HepG2 (cell line): Measurements from ENCODE around the gene FUT3. TPM values are rescaled to one million over a fixed set of nuclear protein-coding genes. Genes with fewer than 3 reads are reported as not detected.
A peak's percentile ranks its signal among the peaks of the same experiment; 100 is the strongest.

Experiments
- BRD4 ChIP-seq: sonication (generic); formaldehyde crosslinking; IDR thresholded peaks from 2 replicates; pipeline ENCODE4 v1.4.0; 2020; ENCODE audit warnings: missing genetic modification reagents
- CAMTA2 ChIP-seq: sonication (generic); formaldehyde crosslinking; IDR thresholded peaks from 2 replicates; pipeline ENCODE4 v1.4.0; 2020; ENCODE audit warnings: mild to moderate bottlenecking, missing genetic modification reagents, borderline replicate concordance
- DPF2 ChIP-seq: sonication (generic); formaldehyde crosslinking; IDR thresholded peaks from 2 replicates; pipeline ENCODE4 v1.4.0; 2020; ENCODE audit warnings: mild to moderate bottlenecking, low read depth, missing genetic modification reagents, borderline replicate concordance
- FOXM1 ChIP-seq: sonication (generic); formaldehyde crosslinking; IDR thresholded peaks from 2 replicates; pipeline ENCODE4 v1.5.0; 2020; ENCODE audit warnings: missing genetic modification reagents
- MAFK ChIP-seq, 2 experiments: IDR thresholded peaks in 1 of 2; conservative IDR thresholded peaks in 1 of 2; 2 replicates each; pipeline ENCODE4 v1.6.1; 2011; ENCODE audit warnings: improper control_type of control experiment in 2 of 2, low read length in 2 of 2
- RCOR2 ChIP-seq: IDR thresholded peaks from 2 replicates; pipeline ENCODE4 v1.6.1; 2016; ENCODE audit warnings: missing biosample characterization, missing genetic modification reagents
- SMAD3 ChIP-seq: sonication (generic); formaldehyde crosslinking; IDR thresholded peaks from 2 replicates; pipeline ENCODE4 v1.4.0; 2020; ENCODE audit warnings: missing genetic modification reagents
- TARDBP ChIP-seq: sonication (generic); formaldehyde crosslinking; IDR thresholded peaks from 2 replicates; pipeline ENCODE4 v1.8.0; 2022; ENCODE audit warnings: mild to moderate bottlenecking, missing genetic modification reagents
- TBL1XR1 ChIP-seq: fragments of 150-350 bp; IDR thresholded peaks from 2 replicates; pipeline ENCODE4 v1.6.1; 2014; ENCODE audit warnings: borderline replicate concordance, low read length; ENCODE audit not compliant: partially characterized antibody
- ZNF577 ChIP-seq: sonication (generic); formaldehyde crosslinking; IDR thresholded peaks from 2 replicates; pipeline ENCODE4 v1.4.0; 2020; ENCODE audit warnings: mild to moderate bottlenecking, low read depth, missing genetic modification reagents, borderline replicate concordance
- polyA plus RNA-seq, 8 experiments: library from polyadenylated mRNA; depleted of rRNA in 3 of 8; stranded (reverse) in 7 of 8; unstranded in 1 of 8; fragments of >200 nt; fragmentation: Illumina TruSeq in 4 of 8; extraction: Trizol in 4 of 8; gene quantifications; 2 replicates each; pipeline versions ENCODE4 v1.2.1 to v1.2.3, GENCODE V29; 2011 to 2016; ENCODE audit warnings: low read depth in 4 of 8, missing spikeins in 1 of 8, mixed read lengths in 1 of 8; ENCODE audit not compliant: insufficient read depth in 1 of 8
- total RNA-seq, 5 experiments: library from RNA; depleted of rRNA; stranded (reverse); fragments of >200 nt; fragmentation: Illumina TruSeq; extraction: Trizol; gene quantifications; 2 replicates each; pipeline ENCODE4 v1.2.3, GENCODE V29; 2016; ENCODE audit warnings: low read depth in 1 of 5
- TF ChIP-seq, protein P1 (sequence below): sonication (generic); formaldehyde crosslinking; IDR thresholded peaks from 2 replicates; pipeline ENCODE4 v1.9.0; 2022; ENCODE audit warnings: low read depth, missing genetic modification reagents
- TF ChIP-seq, protein P2 (sequence below): IDR thresholded peaks from 2 replicates; pipeline ENCODE4 v1.6.1; 2012; ENCODE audit warnings: low read length, improper control_type of control experiment
- TF ChIP-seq, protein P3 (sequence below): sonication (generic); formaldehyde crosslinking; IDR thresholded peaks from 2 replicates; pipeline ENCODE4 v1.4.0; 2020; ENCODE audit warnings: missing genetic modification reagents
- TF ChIP-seq, protein P4 (sequence below): sonication (generic); formaldehyde crosslinking; IDR thresholded peaks from 2 replicates; pipeline ENCODE4 v1.5.1; 2020; ENCODE audit warnings: mild to moderate bottlenecking, missing genetic modification reagents, borderline replicate concordance
- TF ChIP-seq, protein P5 (sequence below): sonication (generic); formaldehyde crosslinking; conservative IDR thresholded peaks from 2 replicates; pipeline ENCODE4 v1.8.0; 2022; ENCODE audit warnings: missing genetic modification reagents
- TF ChIP-seq, protein P6 (sequence below): IDR thresholded peaks from 2 replicates; pipeline ENCODE4 v1.6.1; 2016; ENCODE audit warnings: low read depth, borderline replicate concordance

FUT3 gene
- total and polyA plus RNA-seq, 2 of the 13 experiments (the other 11 are each of a cell fraction or from before 2014, with no cell fraction given), result 0.53 to 1.1 TPM

DNA sequence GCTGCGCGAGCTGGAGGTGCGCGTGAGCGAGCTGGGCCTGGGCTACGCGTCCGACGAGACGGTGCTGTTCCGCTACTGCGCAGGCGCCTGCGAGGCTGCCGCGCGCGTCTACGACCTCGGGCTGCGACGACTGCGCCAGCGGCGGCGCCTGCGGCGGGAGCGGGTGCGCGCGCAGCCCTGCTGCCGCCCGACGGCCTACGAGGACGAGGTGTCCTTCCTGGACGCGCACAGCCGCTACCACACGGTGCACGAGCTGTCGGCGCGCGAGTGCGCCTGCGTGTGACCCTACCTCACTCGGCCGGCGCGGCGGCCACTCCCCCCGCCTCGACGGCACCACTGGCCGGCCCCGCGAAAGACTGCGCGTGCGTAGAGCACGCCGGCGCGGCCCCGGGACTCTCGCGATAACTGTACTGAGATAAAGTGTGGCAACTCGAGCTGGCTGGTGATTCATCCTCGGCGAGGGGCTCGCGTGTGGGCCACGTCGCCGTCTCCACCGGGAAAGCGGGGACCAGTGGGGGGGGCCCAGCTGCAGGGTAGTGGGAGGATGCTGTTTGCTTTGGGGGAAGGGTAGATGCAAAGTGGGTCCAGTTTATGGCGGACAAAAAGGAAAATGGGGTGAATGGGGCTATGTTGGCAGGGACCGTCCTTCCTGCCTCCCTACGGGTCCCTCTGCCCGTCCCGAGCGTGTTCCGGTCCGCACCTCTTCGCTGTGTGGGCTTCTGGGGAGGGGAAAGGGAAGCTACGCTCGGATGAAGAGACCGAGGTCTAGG lies 23.2 kb downstream of the FUT3 start (continued):
- TF ChIP-seq ZNF577 (CRISPR knock-in tag) (no peak), RCOR2 (CRISPR knock-in tag) (peak; percentile 66), TARDBP (CRISPR knock-in tag) (peak; percentile 95), CAMTA2 (CRISPR knock-in tag) (no peak; the same call in 1 of the 2 replicates), FOXM1 (CRISPR knock-in tag) (no peak), DPF2 (peak; percentile 58; the same call in 1 of the 2 replicates), MAFK (conservative IDR thresholded peaks at IDR 0.05 in 1 of 2, IDR thresholded peaks at IDR 0.05 in 1 of 2; ENCODE audit: low read length in 2 of 2) (no peak), SMAD3 (0 out of 2 replicates have a peak, but pooled peaks have one; percentile 27), BRD4 (no peak), TBL1XR1 (no peak)
- TF ChIP-seq, protein P1, sequence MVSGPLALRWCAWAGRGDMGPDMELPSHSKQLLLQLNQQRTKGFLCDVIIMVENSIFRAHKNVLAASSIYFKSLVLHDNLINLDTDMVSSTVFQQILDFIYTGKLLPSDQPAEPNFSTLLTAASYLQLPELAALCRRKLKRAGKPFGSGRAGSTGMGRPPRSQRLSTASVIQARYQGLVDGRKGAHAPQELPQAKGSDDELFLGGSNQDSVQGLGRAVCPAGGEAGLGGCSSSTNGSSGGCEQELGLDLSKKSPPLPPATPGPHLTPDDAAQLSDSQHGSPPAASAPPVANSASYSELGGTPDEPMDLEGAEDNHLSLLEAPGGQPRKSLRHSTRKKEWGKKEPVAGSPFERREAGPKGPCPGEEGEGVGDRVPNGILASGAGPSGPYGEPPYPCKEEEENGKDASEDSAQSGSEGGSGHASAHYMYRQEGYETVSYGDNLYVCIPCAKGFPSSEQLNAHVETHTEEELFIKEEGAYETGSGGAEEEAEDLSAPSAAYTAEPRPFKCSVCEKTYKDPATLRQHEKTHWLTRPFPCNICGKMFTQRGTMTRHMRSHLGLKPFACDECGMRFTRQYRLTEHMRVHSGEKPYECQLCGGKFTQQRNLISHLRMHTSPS (CRISPR knock-in tag), result peak; percentile 57; the same call in 1 of the 2 replicates
- TF ChIP-seq, protein P2, sequence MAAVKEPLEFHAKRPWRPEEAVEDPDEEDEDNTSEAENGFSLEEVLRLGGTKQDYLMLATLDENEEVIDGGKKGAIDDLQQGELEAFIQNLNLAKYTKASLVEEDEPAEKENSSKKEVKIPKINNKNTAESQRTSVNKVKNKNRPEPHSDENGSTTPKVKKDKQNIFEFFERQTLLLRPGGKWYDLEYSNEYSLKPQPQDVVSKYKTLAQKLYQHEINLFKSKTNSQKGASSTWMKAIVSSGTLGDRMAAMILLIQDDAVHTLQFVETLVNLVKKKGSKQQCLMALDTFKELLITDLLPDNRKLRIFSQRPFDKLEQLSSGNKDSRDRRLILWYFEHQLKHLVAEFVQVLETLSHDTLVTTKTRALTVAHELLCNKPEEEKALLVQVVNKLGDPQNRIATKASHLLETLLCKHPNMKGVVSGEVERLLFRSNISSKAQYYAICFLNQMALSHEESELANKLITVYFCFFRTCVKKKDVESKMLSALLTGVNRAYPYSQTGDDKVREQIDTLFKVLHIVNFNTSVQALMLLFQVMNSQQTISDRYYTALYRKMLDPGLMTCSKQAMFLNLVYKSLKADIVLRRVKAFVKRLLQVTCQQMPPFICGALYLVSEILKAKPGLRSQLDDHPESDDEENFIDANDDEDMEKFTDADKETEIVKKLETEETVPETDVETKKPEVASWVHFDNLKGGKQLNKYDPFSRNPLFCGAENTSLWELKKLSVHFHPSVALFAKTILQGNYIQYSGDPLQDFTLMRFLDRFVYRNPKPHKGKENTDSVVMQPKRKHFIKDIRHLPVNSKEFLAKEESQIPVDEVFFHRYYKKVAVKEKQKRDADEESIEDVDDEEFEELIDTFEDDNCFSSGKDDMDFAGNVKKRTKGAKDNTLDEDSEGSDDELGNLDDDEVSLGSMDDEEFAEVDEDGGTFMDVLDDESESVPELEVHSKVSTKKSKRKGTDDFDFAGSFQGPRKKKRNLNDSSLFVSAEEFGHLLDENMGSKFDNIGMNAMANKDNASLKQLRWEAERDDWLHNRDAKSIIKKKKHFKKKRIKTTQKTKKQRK, result no peak
- TF ChIP-seq, protein P3, sequence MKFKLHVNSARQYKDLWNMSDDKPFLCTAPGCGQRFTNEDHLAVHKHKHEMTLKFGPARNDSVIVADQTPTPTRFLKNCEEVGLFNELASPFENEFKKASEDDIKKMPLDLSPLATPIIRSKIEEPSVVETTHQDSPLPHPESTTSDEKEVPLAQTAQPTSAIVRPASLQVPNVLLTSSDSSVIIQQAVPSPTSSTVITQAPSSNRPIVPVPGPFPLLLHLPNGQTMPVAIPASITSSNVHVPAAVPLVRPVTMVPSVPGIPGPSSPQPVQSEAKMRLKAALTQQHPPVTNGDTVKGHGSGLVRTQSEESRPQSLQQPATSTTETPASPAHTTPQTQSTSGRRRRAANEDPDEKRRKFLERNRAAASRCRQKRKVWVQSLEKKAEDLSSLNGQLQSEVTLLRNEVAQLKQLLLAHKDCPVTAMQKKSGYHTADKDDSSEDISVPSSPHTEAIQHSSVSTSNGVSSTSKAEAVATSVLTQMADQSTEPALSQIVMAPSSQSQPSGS (CRISPR knock-in tag), result peak; percentile 47
- TF ChIP-seq, protein P4, sequence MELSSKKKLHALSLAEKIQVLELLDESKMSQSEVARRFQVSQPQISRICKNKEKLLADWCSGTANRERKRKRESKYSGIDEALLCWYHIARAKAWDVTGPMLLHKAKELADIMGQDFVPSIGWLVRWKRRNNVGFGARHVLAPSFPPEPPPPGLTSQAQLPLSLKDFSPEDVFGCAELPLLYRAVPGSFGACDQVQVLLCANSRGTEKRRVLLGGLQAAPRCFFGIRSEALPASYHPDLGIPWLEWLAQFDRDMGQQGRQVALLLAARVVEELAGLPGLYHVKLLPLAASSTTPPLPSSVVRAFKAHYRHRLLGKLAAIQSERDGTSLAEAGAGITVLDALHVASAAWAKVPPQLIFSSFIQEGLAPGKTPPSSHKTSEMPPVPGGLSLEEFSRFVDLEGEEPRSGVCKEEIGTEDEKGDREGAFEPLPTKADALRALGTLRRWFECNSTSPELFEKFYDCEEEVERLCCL (CRISPR knock-in tag), result no peak; the same call in 1 of the 2 replicates
- TF ChIP-seq, protein P5, sequence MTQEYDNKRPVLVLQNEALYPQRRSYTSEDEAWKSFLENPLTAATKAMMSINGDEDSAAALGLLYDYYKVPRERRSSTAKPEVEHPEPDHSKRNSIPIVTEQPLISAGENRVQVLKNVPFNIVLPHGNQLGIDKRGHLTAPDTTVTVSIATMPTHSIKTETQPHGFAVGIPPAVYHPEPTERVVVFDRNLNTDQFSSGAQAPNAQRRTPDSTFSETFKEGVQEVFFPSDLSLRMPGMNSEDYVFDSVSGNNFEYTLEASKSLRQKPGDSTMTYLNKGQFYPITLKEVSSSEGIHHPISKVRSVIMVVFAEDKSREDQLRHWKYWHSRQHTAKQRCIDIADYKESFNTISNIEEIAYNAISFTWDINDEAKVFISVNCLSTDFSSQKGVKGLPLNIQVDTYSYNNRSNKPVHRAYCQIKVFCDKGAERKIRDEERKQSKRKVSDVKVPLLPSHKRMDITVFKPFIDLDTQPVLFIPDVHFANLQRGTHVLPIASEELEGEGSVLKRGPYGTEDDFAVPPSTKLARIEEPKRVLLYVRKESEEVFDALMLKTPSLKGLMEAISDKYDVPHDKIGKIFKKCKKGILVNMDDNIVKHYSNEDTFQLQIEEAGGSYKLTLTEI, result no peak
- TF ChIP-seq, protein P6, sequence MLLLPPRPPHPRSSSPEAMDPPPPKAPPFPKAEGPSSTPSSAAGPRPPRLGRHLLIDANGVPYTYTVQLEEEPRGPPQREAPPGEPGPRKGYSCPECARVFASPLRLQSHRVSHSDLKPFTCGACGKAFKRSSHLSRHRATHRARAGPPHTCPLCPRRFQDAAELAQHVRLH (CRISPR knock-in tag), result peak; percentile 91
